ENCODE measurements around the gene ACTN4. TPM values are rescaled to one million over a fixed set of nuclear protein-coding genes. Genes with fewer than 3 reads are reported as not detected.

The ACTN4 gene
- total RNA-seq, 1 donor from 2014 or later, result 975 TPM

DNA sequence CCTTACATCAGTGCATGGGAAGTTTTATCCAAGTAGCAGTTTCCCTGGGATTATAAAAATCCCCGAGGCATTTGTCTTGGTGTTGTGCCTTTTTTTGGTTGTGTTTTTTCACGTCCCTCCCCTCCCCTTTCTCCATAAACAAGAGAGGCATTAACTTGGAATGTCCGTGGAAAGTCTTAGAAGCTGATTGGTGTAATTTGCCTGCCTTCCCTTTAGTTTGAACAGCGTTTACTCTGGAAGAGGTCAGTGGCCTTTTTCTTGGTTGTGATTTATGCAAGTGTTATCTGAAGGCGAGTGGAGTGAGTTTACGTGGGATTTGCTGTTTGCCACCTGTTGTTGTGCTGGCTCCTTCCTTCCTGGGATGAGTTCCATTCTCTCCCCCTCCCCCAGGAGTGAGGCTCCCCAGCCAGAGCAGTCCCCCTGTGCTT, 7.2 kb downstream of the ACTN4 start:
- no peaks in the 10 kb centered on the region for H3K36me3 Mint-ChIP-seq (ENCODE audit: unreplicated experiment)
- H3K4me1 Mint-ChIP-seq (ENCODE audit: low read depth, unreplicated experiment), result peaks cover 61% of the 10 kb centered on the region
- H3K27ac Mint-ChIP-seq (ENCODE audit: unreplicated experiment), result peak overlapping the region; percentile 98
- H3K4me3 Mint-ChIP-seq (ENCODE audit: unreplicated experiment), result peak overlapping the region; percentile 79
- peaks cover 23% of the 10 kb centered on the region for H3K9me3 Mint-ChIP-seq (ENCODE audit: unreplicated experiment)
- H3K27me3 Mint-ChIP-seq (ENCODE audit: unreplicated experiment), result peaks cover 10% of the 10 kb centered on the region
- no peak for TF ChIP-seq CTCF (IDR thresholded peaks at IDR 0.05; ENCODE audit: partially characterized antibody, unreplicated experiment)
- DNase-seq, result no peak

- peaks cover 10% of the 10 kb centered on the region for H3K27me3 Mint-ChIP-seq (ENCODE audit: unreplicated experiment)
- no peaks in the 10 kb centered on the region for H3K36me3 Mint-ChIP-seq (ENCODE audit: unreplicated experiment)
- H3K4me1 Mint-ChIP-seq (ENCODE audit: low read depth, unreplicated experiment), result peaks cover 58% of the 10 kb centered on the region
- no peak for DNase-seq
- H3K4me3 Mint-ChIP-seq (ENCODE audit: unreplicated experiment), result peak overlapping the region; percentile 79
- peaks cover 21% of the 10 kb centered on the region for H3K9me3 Mint-ChIP-seq (ENCODE audit: unreplicated experiment)
- peak overlapping the region; percentile 98 for H3K27ac Mint-ChIP-seq (ENCODE audit: unreplicated experiment)
- TF ChIP-seq CTCF (IDR thresholded peaks at IDR 0.05; ENCODE audit: partially characterized antibody, unreplicated experiment), result no peak
These were observed 7.8 kb downstream of the ACTN4 start for GRCh38 chr19:38655148-38655824.

DNA sequence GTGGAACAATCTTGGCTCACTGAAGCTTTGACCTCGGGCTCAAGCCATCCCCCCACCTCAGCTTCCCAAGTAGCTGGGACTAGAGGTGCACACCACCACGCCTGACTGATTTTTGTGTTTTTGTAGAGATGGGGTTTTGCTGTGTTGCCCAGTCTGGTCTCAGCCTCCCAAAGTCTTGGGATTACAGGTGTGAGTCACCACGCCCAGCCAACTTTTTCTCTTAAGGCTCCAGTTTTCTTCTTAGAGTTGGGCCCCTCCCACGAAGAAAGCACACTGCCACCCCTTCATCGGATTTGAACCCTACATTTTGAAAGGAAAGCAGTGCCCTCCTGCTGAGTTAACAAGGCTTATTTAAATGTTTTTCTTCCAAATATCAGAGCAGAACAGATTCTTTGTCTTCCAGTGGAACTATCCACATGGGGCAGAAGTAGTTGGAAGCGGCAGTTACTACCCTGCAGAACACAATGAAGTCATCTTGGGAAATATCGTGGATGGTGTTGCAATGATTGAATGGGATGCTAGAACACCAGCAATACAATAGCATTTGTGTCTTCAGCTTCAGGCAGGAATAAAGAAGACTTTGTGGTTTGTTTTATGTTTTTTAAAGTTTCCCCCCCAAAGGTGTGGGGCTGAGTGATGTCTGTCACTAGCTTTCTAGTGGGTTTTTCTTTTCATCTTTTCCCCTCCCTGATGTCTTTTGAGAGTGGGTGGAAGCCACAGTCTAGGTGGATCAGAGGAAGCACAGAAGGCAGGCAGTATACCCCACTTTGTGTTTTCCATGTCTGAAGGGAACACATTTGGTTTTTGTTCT, 8.9 kb downstream of the ACTN4 start:
- Mint-ChIP-seq H3K4me3 (ENCODE audit: unreplicated experiment) (peak overlapping the region; percentile 79), H3K36me3 (ENCODE audit: unreplicated experiment) (no peaks in the 10 kb centered on the region), H3K4me1 (ENCODE audit: low read depth, unreplicated experiment) (peaks cover 63% of the 10 kb centered on the region), H3K9me3 (ENCODE audit: unreplicated experiment) (peaks cover 19% of the 10 kb centered on the region), H3K27me3 (ENCODE audit: unreplicated experiment) (peaks cover 10% of the 10 kb centered on the region), H3K27ac (ENCODE audit: unreplicated experiment) (peak overlapping the region; percentile 98)
- no peak for TF ChIP-seq CTCF (IDR thresholded peaks at IDR 0.05; ENCODE audit: partially characterized antibody, unreplicated experiment)
- DNase-seq, result no peak

- DNase-seq, result no peak
- no peaks in the 10 kb centered on the region for H3K36me3 Mint-ChIP-seq (ENCODE audit: unreplicated experiment)
- peak overlapping the region; percentile 48 for H3K4me3 Mint-ChIP-seq (ENCODE audit: unreplicated experiment)
- H3K4me1 Mint-ChIP-seq (ENCODE audit: low read depth, unreplicated experiment), result peaks cover 63% of the 10 kb centered on the region
- no peak for TF ChIP-seq CTCF (IDR thresholded peaks at IDR 0.05; ENCODE audit: partially characterized antibody, unreplicated experiment)
- H3K27ac Mint-ChIP-seq (ENCODE audit: unreplicated experiment), result peak overlapping the region; percentile 84
- H3K27me3 Mint-ChIP-seq (ENCODE audit: unreplicated experiment), result peaks cover 10% of the 10 kb centered on the region
- H3K9me3 Mint-ChIP-seq (ENCODE audit: unreplicated experiment), result peaks cover 10% of the 10 kb centered on the region
These were observed 10.3 kb downstream of the ACTN4 start for GRCh38 chr19:38657633-38658222.
